IPS DF 6.9 (cell line): ENCODE results near the gene AMN.
"Not testable (repeated sequence)": the region's sequence is repeated elsewhere in the genome, so short reads cannot be mapped to it uniquely, and the experiment has no call there.

Experiments used
- DNase-seq: peaks from one replicate; pipeline ENCODE4 v3.0.0-alpha.2; 2013; ENCODE audit warnings: low read depth, low spot score
- H3K27ac ChIP-seq: one replicate; pipeline ENCODE4 v1.5.1; 2013; ENCODE audit warnings: low read length, control low read depth
- H3K27me3 ChIP-seq: 2 replicates; pipeline ENCODE4 v1.6.1; 2013; ENCODE audit warnings: mild to moderate bottlenecking, low read length; ENCODE audit not compliant: control insufficient read depth, insufficient read depth
- H3K36me3 ChIP-seq: 2 replicates; pipeline ENCODE4 v1.6.1; 2013; ENCODE audit warnings: low read length; ENCODE audit not compliant: control insufficient read depth, insufficient read depth
- H3K4me1 ChIP-seq: 2 replicates; pipeline ENCODE4 v1.6.1; 2013; ENCODE audit warnings: low read length; ENCODE audit not compliant: control insufficient read depth, insufficient read depth
- H3K4me3 ChIP-seq: 2 replicates; pipeline ENCODE4 v1.5.1; 2013; ENCODE audit warnings: mild to moderate bottlenecking, low read length
- H3K9me3 ChIP-seq: 2 replicates; pipeline ENCODE4 v1.6.1; 2013; ENCODE audit warnings: low read length, inconsistent platforms; ENCODE audit not compliant: control insufficient read depth, insufficient read depth
- WGBS: extraction: QIAGEN DNeasy Blood & Tissue Kit; methylation state at CpG from one replicate; pipeline ENCODE4 v1.1.7; 2013; ENCODE audit warnings: mixed read lengths, missing lambda C conversion rate; ENCODE audit not compliant: insufficient read length, insufficient coverage; 5-methylcytosine and 5-hydroxymethylcytosine counted together

Gene AMN

GRCh38 chr14:102923201-102923924 lies 900 bp downstream of the AMN start:
- H3K27ac ChIP-seq, result no peak overlapping the region
- H3K36me3 ChIP-seq, result no peaks in the 10 kb centered on the region
- peak overlapping the region; percentile 39; the same call in 1 of the 2 replicates for H3K4me3 ChIP-seq
- no peaks in the 10 kb centered on the region for H3K9me3 ChIP-seq
- H3K4me1 ChIP-seq, result peaks cover 1% of the 10 kb centered on the region
- peaks cover 24% of the 10 kb centered on the region for H3K27me3 ChIP-seq
- DNase-seq, result no peak
- WGBS, result no CpG with 5 or more reads among the region's 53 CpGs

GRCh38 chr14:102923925-102924486 lies 1.5 kb downstream of the AMN start:
- Histone ChIP-seq H3K4me1 (peaks cover 2% of the 10 kb centered on the region), H3K36me3 (no peaks in the 10 kb centered on the region), H3K27me3 (peaks cover 28% of the 10 kb centered on the region), H3K4me3 (no peak overlapping the region), H3K27ac (no peak overlapping the region), H3K9me3 (no peaks in the 10 kb centered on the region)
- no peak for DNase-seq
- no CpG with 5 or more reads among the region's 11 CpGs for WGBS

- Histone ChIP-seq H3K36me3 (no peaks in the 10 kb centered on the region), H3K9me3 (no peaks in the 10 kb centered on the region), H3K27me3 (peaks cover 37% of the 10 kb centered on the region), H3K4me3 (no peak overlapping the region), H3K4me1 (peaks cover 4% of the 10 kb centered on the region), H3K27ac (no peak overlapping the region)
- no CpG with 5 or more reads among the region's 25 CpGs for WGBS
- no peak for DNase-seq
These were observed 2.4 kb downstream of the AMN start for GRCh38 chr14:102924632-102925588.

- Histone ChIP-seq H3K27ac (no peak overlapping the region), H3K4me3 (no peak overlapping the region), H3K27me3 (peaks cover 37% of the 10 kb centered on the region), H3K9me3 (no peaks in the 10 kb centered on the region), H3K4me1 (peaks cover 4% of the 10 kb centered on the region), H3K36me3 (no peaks in the 10 kb centered on the region)
- no peak for DNase-seq
- no CpG with 5 or more reads among the region's 11 CpGs for WGBS
These were observed 3.2 kb downstream of the AMN start for GRCh38 chr14:102925646-102926045.

- no CpG with 5 or more reads among the region's 12 CpGs for WGBS
- Histone ChIP-seq H3K9me3 (no peaks in the 10 kb centered on the region), H3K4me1 (peaks cover 6% of the 10 kb centered on the region), H3K36me3 (no peaks in the 10 kb centered on the region), H3K27me3 (peaks cover 37% of the 10 kb centered on the region), H3K4me3 (no peak overlapping the region), H3K27ac (no peak overlapping the region)
- DNase-seq, result no peak
These were observed 3.6 kb downstream of the AMN start for GRCh38 chr14:102926104-102926503.

- not testable (repeated sequence) for H3K4me1 ChIP-seq, H3K36me3 ChIP-seq, H3K9me3 ChIP-seq, H3K27ac ChIP-seq, H3K4me3 ChIP-seq, DNase-seq
- peaks cover 37% of the 10 kb centered on the region for H3K27me3 ChIP-seq
- WGBS, result no CpG with 5 or more reads among the region's 10 CpGs
These were observed 4.4 kb downstream of the AMN start for GRCh38 chr14:102926840-102927239.

GRCh38 chr14:102927346-102927877 lies 4.9 kb downstream of the AMN start:
- Histone ChIP-seq H3K9me3 (no peaks in the 10 kb centered on the region), H3K36me3 (peaks cover under 1% of the 10 kb centered on the region; the same call in 1 of the 2 replicates), H3K4me1 (peaks cover 6% of the 10 kb centered on the region), H3K27me3 (peaks cover 32% of the 10 kb centered on the region), H3K27ac (no peak overlapping the region), H3K4me3 (peak overlapping the region; percentile 61; the same call in 1 of the 2 replicates)
- WGBS, result no CpG with 5 or more reads among the region's 19 CpGs
- no peak for DNase-seq

- H3K9me3 ChIP-seq, result no peaks in the 10 kb centered on the region
- H3K27me3 ChIP-seq, result peaks cover 32% of the 10 kb centered on the region
- peaks cover 6% of the 10 kb centered on the region for H3K4me1 ChIP-seq
- H3K36me3 ChIP-seq, result peaks cover 2% of the 10 kb centered on the region; the same call in 1 of the 2 replicates
- no CpG with 5 or more reads among the region's 35 CpGs for WGBS
- DNase-seq, result no peak
- H3K4me3 ChIP-seq, result peak overlapping the region; percentile 61; the same call in 1 of the 2 replicates
- H3K27ac ChIP-seq, result no peak overlapping the region
These were observed 5.5 kb downstream of the AMN start for GRCh38 chr14:102927878-102928411.

GRCh38 chr14:102928412-102929240 lies 6.2 kb downstream of the AMN start:
- WGBS, result no CpG with 5 or more reads among the region's 94 CpGs
- peaks cover 25% of the 10 kb centered on the region; the same call in 1 of the 2 replicates for H3K27me3 ChIP-seq
- peak overlapping the region; percentile 61; the same call in 1 of the 2 replicates for H3K4me3 ChIP-seq
- H3K36me3 ChIP-seq, result peaks cover 2% of the 10 kb centered on the region; the same call in 1 of the 2 replicates
- no peaks in the 10 kb centered on the region for H3K9me3 ChIP-seq
- peaks cover 6% of the 10 kb centered on the region for H3K4me1 ChIP-seq
- no peak overlapping the region for H3K27ac ChIP-seq
- DNase-seq, result no peak
